ENCODE results near the gene ENTPD8. TPM values are rescaled to one million over a fixed set of nuclear protein-coding genes. Genes with fewer than 3 reads are reported as not detected.
A peak's percentile ranks its signal among the peaks of the same experiment; 100 is the strongest.

ENTPD8 gene
- total RNA-seq, 2 experiments from 2014 or later = not detected

GRCh38 chr9:137461663-137462395, 20.7 kb upstream of the ENTPD8 start:
- intact Hi-C loops (cut with DNase I, micrococcal nuclease) = loop anchor here in 1 of 2 experiments (2.0 to 5.0 kb wide), 2 partner anchors 91 to 160 kb away; partner anchors contain the start of gene NRARP
- ATAC-seq (ENCODE audit: poor library complexity) = peak; percentile 61
- no peaks in the 10 kb centered on the region for H3K27me3 Mint-ChIP-seq
- Histone ChIP-seq H3K27ac (ENCODE audit: low read depth in 1 of 2, low read length in 2 of 2) (peak overlapping the region; percentile 48 to 81), H3K27me3 (ENCODE audit: control insufficient read depth in 1 of 2, insufficient read depth in 2 of 2, low read length in 2 of 2) (no peaks in the 10 kb centered on the region), H3K36me3 (ENCODE audit: insufficient read depth, low read length) (peaks cover 9% of the 10 kb centered on the region), H3K4me1 (ENCODE audit: insufficient read depth, low read length) (peaks cover 60% of the 10 kb centered on the region), H3K4me3 (ENCODE audit: low read length) (peak overlapping the region; percentile 42), H3K9me3 (ENCODE audit: control insufficient read depth in 1 of 2, insufficient read depth in 1 of 2, low read length in 2 of 2) (no peaks in the 10 kb centered on the region)
- peak overlapping the region; percentile 87 for H3K4me3 Mint-ChIP-seq
- DNase-seq = peak; percentile 40 to 93 (median 74)
- TF ChIP-seq CTCF (IDR thresholded peaks at IDR 0.05) = no peak
- CTCF ChIA-PET = interaction anchor here (1.0 kb wide), 1 partner anchor 20 kb away, joined by 3 read pairs; no protein-coding TSS in a partner anchor
- H3K9me3 Mint-ChIP-seq = no peaks in the 10 kb centered on the region
- H3K27ac Mint-ChIP-seq = peak overlapping the region; percentile 95
- H3K36me3 Mint-ChIP-seq (ENCODE audit: low read depth) = peaks cover 4% of the 10 kb centered on the region
- POLR2A ChIA-PET = interaction anchor here (0.8 to 2.3 kb wide), 6 partner anchors 9 to 90 kb away, joined by 3 to 9 read pairs (median 4); partner anchors contain the start of genes EXD3, MRPL41 and NOXA1
- peaks cover 28% of the 10 kb centered on the region for H3K4me1 Mint-ChIP-seq (ENCODE audit: low read depth)

GRCh38 chr9:137461316-137461662, 20.1 kb upstream of the ENTPD8 start:
- CTCF ChIA-PET = interaction anchor here (1.0 kb wide), 1 partner anchor 19 kb away, joined by 3 read pairs; no protein-coding TSS in a partner anchor

More at GRCh38 chr9:137461316-137461662, 20.1 kb upstream of the ENTPD8 start:
- Mint-ChIP-seq H3K9me3 (no peaks in the 10 kb centered on the region), H3K27me3 (no peaks in the 10 kb centered on the region), H3K27ac (peak overlapping the region; percentile 95), H3K36me3 (ENCODE audit: low read depth) (peaks cover 9% of the 10 kb centered on the region), H3K4me1 (ENCODE audit: low read depth) (peaks cover 33% of the 10 kb centered on the region), H3K4me3 (peak overlapping the region; percentile 34)
- Histone ChIP-seq H3K4me1 (ENCODE audit: insufficient read depth, low read length) (peaks cover 65% of the 10 kb centered on the region), H3K9me3 (ENCODE audit: control insufficient read depth in 1 of 2, insufficient read depth in 1 of 2, low read length in 2 of 2) (no peaks in the 10 kb centered on the region), H3K36me3 (ENCODE audit: insufficient read depth, low read length) (peaks cover 9% of the 10 kb centered on the region), H3K27ac (ENCODE audit: low read depth in 1 of 2, low read length in 2 of 2) (peak overlapping the region; percentile 48 to 81), H3K27me3 (ENCODE audit: control insufficient read depth in 1 of 2, insufficient read depth in 2 of 2, low read length in 2 of 2) (no peaks in the 10 kb centered on the region), H3K4me3 (ENCODE audit: low read length) (peak overlapping the region; percentile 42)
- TF ChIP-seq CTCF (IDR thresholded peaks at IDR 0.05) = no peak
- ATAC-seq (ENCODE audit: poor library complexity) (no peak), DNase-seq (peak in 1 of 14 experiments; percentile 38)
- POLR2A ChIA-PET = interaction anchor here (0.8 to 2.3 kb wide), 3 partner anchors 9 to 91 kb away, joined by 3 to 9 read pairs (median 5); partner anchors contain the start of genes EXD3, MRPL41 and NOXA1
- intact Hi-C loops (cut with DNase I, micrococcal nuclease) = loop anchor here in 1 of 2 experiments (5.0 kb wide), 1 partner anchor 159 kb away; the partner anchor contains the start of gene NRARP

Data from CD4-positive, alpha-beta T cell (primary cell).